ENCODE data around the gene SH3BP4. TPM values are rescaled to one million over a fixed set of nuclear protein-coding genes. Genes with fewer than 3 reads are reported as not detected.
A peak's percentile ranks its signal among the peaks of the same experiment; 100 is the strongest.

Gene SH3BP4
- total and polyA plus RNA-seq, 2 of the 13 experiments (the other 11 are each of a cell fraction or from before 2014, with no cell fraction given) = 34.6 to 99.1 TPM

DNA sequence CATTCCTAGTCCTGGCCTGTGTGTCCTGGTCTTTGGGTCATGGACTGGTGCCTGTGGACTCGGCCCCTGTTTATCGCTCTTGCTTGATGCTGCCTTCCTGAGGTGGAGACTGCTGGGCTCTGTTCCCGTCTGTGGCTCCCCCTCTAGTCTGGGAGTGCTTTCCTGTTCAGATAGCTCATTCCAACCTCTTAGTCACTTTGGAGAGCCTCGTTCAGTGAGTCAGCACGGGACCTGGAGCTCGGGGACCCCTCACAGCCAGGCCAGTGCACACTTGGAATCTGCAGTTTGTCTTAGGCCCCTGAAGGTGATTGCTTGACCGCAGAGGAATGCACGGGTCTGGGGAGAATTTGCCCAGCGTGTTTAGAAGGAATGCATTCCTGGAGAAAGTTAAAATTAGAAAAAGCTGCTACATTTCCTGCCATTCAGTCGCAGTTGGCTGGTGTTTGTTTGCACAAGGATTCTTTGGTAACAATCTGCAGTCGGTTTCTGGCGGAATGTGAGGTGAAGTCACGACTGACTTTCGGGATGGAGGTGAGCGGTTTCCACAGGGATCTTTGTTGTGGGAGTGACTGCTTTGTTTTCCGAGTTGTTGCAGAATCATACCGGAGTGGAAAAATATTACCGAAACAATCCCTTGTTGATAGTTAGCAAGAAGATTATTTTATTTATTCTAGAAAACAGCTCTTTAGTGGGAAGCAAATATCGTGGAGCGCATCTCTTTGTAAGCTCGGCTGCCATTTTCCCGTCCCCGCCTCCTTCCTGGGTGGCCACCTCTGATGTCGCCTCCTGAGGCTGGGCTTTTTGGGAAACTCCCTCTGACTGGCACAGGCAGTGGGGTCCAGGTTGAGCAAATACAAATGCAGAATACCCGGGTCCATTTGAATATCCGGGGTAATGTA is 29.6 kb downstream of the SH3BP4 start (continued):
- TF ChIP-seq, protein P1, sequence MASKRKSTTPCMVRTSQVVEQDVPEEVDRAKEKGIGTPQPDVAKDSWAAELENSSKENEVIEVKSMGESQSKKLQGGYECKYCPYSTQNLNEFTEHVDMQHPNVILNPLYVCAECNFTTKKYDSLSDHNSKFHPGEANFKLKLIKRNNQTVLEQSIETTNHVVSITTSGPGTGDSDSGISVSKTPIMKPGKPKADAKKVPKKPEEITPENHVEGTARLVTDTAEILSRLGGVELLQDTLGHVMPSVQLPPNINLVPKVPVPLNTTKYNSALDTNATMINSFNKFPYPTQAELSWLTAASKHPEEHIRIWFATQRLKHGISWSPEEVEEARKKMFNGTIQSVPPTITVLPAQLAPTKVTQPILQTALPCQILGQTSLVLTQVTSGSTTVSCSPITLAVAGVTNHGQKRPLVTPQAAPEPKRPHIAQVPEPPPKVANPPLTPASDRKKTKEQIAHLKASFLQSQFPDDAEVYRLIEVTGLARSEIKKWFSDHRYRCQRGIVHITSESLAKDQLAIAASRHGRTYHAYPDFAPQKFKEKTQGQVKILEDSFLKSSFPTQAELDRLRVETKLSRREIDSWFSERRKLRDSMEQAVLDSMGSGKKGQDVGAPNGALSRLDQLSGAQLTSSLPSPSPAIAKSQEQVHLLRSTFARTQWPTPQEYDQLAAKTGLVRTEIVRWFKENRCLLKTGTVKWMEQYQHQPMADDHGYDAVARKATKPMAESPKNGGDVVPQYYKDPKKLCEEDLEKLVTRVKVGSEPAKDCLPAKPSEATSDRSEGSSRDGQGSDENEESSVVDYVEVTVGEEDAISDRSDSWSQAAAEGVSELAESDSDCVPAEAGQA (IDR thresholded peaks at IDR 0.05; ENCODE audit: low read depth) = no peak
- TF ChIP-seq, protein P1 (CRISPR knock-in tag; IDR thresholded peaks at IDR 0.05; ENCODE audit: borderline replicate concordance) = no peak
- TF ChIP-seq SMC3 (IDR thresholded peaks at IDR 0.05; ENCODE audit: low read length) = 0 out of 2 replicates have a peak, but pooled peaks have one; percentile 5
- TF ChIP-seq, protein P2, sequence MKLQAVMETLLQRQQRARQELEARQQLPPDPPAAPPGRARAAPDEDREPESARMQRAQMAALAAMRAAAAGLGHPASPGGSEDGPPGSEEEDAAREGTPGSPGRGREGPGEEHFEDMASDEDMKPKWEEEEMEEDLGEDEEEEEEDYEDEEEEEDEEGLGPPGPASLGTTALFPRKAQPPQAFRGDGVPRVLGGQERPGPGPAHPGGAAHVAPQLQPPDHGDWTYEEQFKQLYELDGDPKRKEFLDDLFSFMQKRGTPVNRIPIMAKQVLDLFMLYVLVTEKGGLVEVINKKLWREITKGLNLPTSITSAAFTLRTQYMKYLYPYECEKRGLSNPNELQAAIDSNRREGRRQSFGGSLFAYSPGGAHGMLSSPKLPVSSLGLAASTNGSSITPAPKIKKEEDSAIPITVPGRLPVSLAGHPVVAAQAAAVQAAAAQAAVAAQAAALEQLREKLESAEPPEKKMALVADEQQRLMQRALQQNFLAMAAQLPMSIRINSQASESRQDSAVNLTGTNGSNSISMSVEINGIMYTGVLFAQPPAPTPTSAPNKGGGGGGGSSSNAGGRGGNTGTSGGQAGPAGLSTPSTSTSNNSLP (IDR thresholded peaks at IDR 0.05; ENCODE audit: low read depth, low read length) = 0 out of 2 replicates have a peak, but pooled peaks have one; percentile 8
- peak; percentile 76 for TF ChIP-seq MED1 (CRISPR knock-in tag; IDR thresholded peaks at IDR 0.05)
- TF ChIP-seq, protein P3, sequence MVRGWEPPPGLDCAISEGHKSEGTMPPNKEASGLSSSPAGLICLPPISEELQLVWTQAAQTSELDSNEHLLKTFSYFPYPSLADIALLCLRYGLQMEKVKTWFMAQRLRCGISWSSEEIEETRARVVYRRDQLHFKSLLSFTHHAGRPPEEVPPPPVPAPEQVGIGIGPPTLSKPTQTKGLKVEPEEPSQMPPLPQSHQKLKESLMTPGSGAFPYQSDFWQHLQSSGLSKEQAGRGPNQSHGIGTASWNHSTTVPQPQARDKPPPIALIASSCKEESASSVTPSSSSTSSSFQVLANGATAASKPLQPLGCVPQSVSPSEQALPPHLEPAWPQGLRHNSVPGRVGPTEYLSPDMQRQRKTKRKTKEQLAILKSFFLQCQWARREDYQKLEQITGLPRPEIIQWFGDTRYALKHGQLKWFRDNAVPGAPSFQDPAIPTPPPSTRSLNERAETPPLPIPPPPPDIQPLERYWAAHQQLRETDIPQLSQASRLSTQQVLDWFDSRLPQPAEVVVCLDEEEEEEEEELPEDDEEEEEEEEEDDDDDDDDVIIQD (CRISPR knock-in tag; IDR thresholded peaks at IDR 0.05; ENCODE audit: low read depth) = peak; percentile 25; the same call in 1 of the 2 replicates
- no peak for TF ChIP-seq ZSCAN20 (CRISPR knock-in tag; IDR thresholded peaks at IDR 0.05; ENCODE audit: borderline replicate concordance)
- TF ChIP-seq NR2F2 (IDR thresholded peaks at IDR 0.05; ENCODE audit: borderline replicate concordance, low read depth) = peak; percentile 31; the same call in 1 of the 2 replicates
- TF ChIP-seq MBNL3 (CRISPR knock-in tag; conservative IDR thresholded peaks at IDR 0.05) = no peak
- TF ChIP-seq PAWR (CRISPR knock-in tag; IDR thresholded peaks at IDR 0.05; ENCODE audit: borderline replicate concordance) = no peak
- peak; percentile 84 for TF ChIP-seq TEAD3 (CRISPR knock-in tag; optimal IDR thresholded peaks at IDR 0.05; ENCODE audit: borderline replicate concordance)
- TF ChIP-seq RBAK (CRISPR knock-in tag; IDR thresholded peaks at IDR 0.05) = no peak
- peak; percentile 67 for TF ChIP-seq ZNF124 (CRISPR knock-in tag; IDR thresholded peaks at IDR 0.05)
- TF ChIP-seq TBX2 (CRISPR knock-in tag; IDR thresholded peaks at IDR 0.05; ENCODE audit: borderline replicate concordance) = peak; percentile 73
- no peak for TF ChIP-seq CEBPG (CRISPR knock-in tag; IDR thresholded peaks at IDR 0.05)
- TF ChIP-seq, protein P4, sequence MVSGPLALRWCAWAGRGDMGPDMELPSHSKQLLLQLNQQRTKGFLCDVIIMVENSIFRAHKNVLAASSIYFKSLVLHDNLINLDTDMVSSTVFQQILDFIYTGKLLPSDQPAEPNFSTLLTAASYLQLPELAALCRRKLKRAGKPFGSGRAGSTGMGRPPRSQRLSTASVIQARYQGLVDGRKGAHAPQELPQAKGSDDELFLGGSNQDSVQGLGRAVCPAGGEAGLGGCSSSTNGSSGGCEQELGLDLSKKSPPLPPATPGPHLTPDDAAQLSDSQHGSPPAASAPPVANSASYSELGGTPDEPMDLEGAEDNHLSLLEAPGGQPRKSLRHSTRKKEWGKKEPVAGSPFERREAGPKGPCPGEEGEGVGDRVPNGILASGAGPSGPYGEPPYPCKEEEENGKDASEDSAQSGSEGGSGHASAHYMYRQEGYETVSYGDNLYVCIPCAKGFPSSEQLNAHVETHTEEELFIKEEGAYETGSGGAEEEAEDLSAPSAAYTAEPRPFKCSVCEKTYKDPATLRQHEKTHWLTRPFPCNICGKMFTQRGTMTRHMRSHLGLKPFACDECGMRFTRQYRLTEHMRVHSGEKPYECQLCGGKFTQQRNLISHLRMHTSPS (CRISPR knock-in tag; IDR thresholded peaks at IDR 0.05; ENCODE audit: low read depth) = no peak
- no peak for TF ChIP-seq ZNF296 (CRISPR knock-in tag; conservative IDR thresholded peaks at IDR 0.05)
- TF ChIP-seq CAMTA2 (CRISPR knock-in tag; IDR thresholded peaks at IDR 0.05; ENCODE audit: borderline replicate concordance) = no peak

All from HepG2 (cell line).